CD4-positive, alpha-beta memory T cell (primary cell): ENCODE measurements around the gene NOTCH2. TPM values are rescaled to one million over a fixed set of nuclear protein-coding genes. Genes with fewer than 3 reads are reported as not detected.
A peak's percentile ranks its signal among the peaks of the same experiment; 100 is the strongest.

Experiments
- CTCF ChIA-PET: fragments of 350-600 bp; sonication (Branson Sonifier 250); formaldehyde crosslinking; loops from one replicate; lab custom pipeline; 2021; ENCODE audit warnings: inconsistent platforms; ENCODE audit not compliant: partially characterized antibody; lab: Charles Lee
- POLR2A ChIA-PET: fragments of 350-600 bp; sonication (Branson Sonifier 250); formaldehyde crosslinking; loops from one replicate; lab custom pipeline; 2021; ENCODE audit not compliant: partially characterized antibody; lab: Charles Lee
- DNase-seq, 5 donors: peaks; one replicate each; pipeline versions ENCODE4 v3.0.0 to v3.0.0-alpha.2; 2020 to 2022; ENCODE audit warnings: mixed read lengths in 1 of 5
- H3K27ac ChIP-seq: one replicate; pipeline ENCODE4 v1.7.0; 2013; ENCODE audit warnings: low read depth, low read length
- H3K27me3 ChIP-seq: 2 replicates; pipeline ENCODE4 v1.7.0; 2013; ENCODE audit warnings: mild to moderate bottlenecking, low read length, moderate library complexity; ENCODE audit not compliant: insufficient read depth
- H3K36me3 ChIP-seq: 2 replicates; pipeline ENCODE4 v1.7.0; 2013; ENCODE audit warnings: mild to moderate bottlenecking, low read length, moderate library complexity; ENCODE audit not compliant: insufficient read depth
- H3K4me1 ChIP-seq: 2 replicates; pipeline ENCODE4 v1.7.0; 2013; ENCODE audit warnings: mild to moderate bottlenecking, low read length, moderate library complexity; ENCODE audit not compliant: insufficient read depth
- H3K4me3 ChIP-seq, 2 donors: one replicate each; pipeline ENCODE4 v1.7.0; 2013; ENCODE audit warnings: low read length in 2 of 2, mild to moderate bottlenecking in 1 of 2
- H3K9me3 ChIP-seq, 2 donors: one replicate each; pipeline ENCODE4 v1.7.0; 2013; ENCODE audit warnings: low read length in 2 of 2, control low read depth in 1 of 2; ENCODE audit not compliant: control insufficient read depth in 1 of 2
- H3K27ac Mint-ChIP-seq, 7 donors: one replicate each; pipeline ENCODE4 v1.8.0; 2020 to 2021; ENCODE audit warnings: mixed read lengths in 7 of 7, mild to moderate bottlenecking in 6 of 7, inconsistent platforms in 3 of 7, moderate library complexity in 3 of 7
- H3K27me3 Mint-ChIP-seq, 2 donors: one replicate each; pipeline ENCODE4 v1.8.0; 2020 to 2021; ENCODE audit warnings: mixed read lengths in 2 of 2
- H3K36me3 Mint-ChIP-seq, 2 donors: one replicate each; pipeline ENCODE4 v1.8.0; 2020 to 2021; ENCODE audit warnings: mixed read lengths in 2 of 2, inconsistent platforms in 1 of 2, mild to moderate bottlenecking in 1 of 2
- H3K4me1 Mint-ChIP-seq, 4 donors: one replicate each; pipeline ENCODE4 v1.8.0; 2020 to 2021; ENCODE audit warnings: mixed read lengths in 4 of 4, mild to moderate bottlenecking in 1 of 4
- H3K4me3 Mint-ChIP-seq, 8 donors: one replicate each; pipeline ENCODE4 v1.8.0; 2020 to 2021; ENCODE audit warnings: mixed read lengths in 8 of 8, mild to moderate bottlenecking in 7 of 8, moderate library complexity in 6 of 8, inconsistent platforms in 3 of 8
- H3K9me3 Mint-ChIP-seq, 8 donors: one replicate each; pipeline ENCODE4 v1.8.0; 2020 to 2021; ENCODE audit warnings: mixed read lengths in 8 of 8, mild to moderate bottlenecking in 5 of 8, inconsistent platforms in 3 of 8, moderate library complexity in 1 of 8
- intact Hi-C: fragments of 100-400 bp; cut with micrococcal nuclease; formaldehyde crosslinking; loops from one replicate; pipeline ENCODE4 v1.15.1; 2023
- polyA plus RNA-seq, 2 donors: library from polyadenylated mRNA; unstranded; fragments of 300-500 nt; fragmentation: Illumina TruSeq; gene quantifications; one replicate each; pipeline ENCODE4 v1.2.3, GENCODE V29; 2021
- total RNA-seq, 2 experiments: library from RNA; stranded (reverse); gene quantifications; one replicate each; pipeline ENCODE4 v1.2.3, GENCODE V29; 2021

Gene NOTCH2
- total and polyA plus RNA-seq, 4 experiments from 2014 or later = 11.1 to 61.3 (median 43.3) TPM

- H3K36me3 Mint-ChIP-seq = peaks cover 67 to 71% of the 10 kb centered on the region in 2 donors
- Histone ChIP-seq H3K9me3 (no peaks in the 10 kb centered on the region), H3K36me3 (peaks cover 30% of the 10 kb centered on the region), H3K27me3 (no peaks in the 10 kb centered on the region), H3K4me3 (no peak overlapping the region), H3K27ac (no peak overlapping the region), H3K4me1 (no peaks in the 10 kb centered on the region)
- H3K27ac Mint-ChIP-seq = no peak overlapping the region
- peaks cover 0 to 5% (median under 1%) of the 10 kb centered on the region in 4 donors for H3K4me1 Mint-ChIP-seq
- POLR2A ChIA-PET = no interaction called here
- intact Hi-C loops = no loop called here
- DNase-seq = no peak
- H3K9me3 Mint-ChIP-seq = no peaks in the 10 kb centered on the region
- no peaks in the 10 kb centered on the region for H3K27me3 Mint-ChIP-seq
- CTCF ChIA-PET = interaction anchor here (1.3 to 9.0 kb wide), 2 partner anchors 11 to 14 kb away, joined by 3 to 76 read pairs; no protein-coding TSS in a partner anchor
- H3K4me3 Mint-ChIP-seq = no peak overlapping the region
Observed at GRCh38 chr1:119962296-119962968, 107.0 kb downstream of the NOTCH2 start.

- H3K9me3 Mint-ChIP-seq = no peaks in the 10 kb centered on the region
- Histone ChIP-seq H3K27me3 (no peaks in the 10 kb centered on the region), H3K27ac (no peak overlapping the region), H3K4me1 (no peaks in the 10 kb centered on the region), H3K9me3 (no peaks in the 10 kb centered on the region), H3K4me3 (no peak overlapping the region), H3K36me3 (peaks cover 15% of the 10 kb centered on the region)
- CTCF ChIA-PET = interaction anchor here (1.1 to 2.0 kb wide), 3 partner anchors 8 to 12 kb away, joined by 4 to 10 read pairs (median 4); no protein-coding TSS in a partner anchor
- H3K27me3 Mint-ChIP-seq = no peaks in the 10 kb centered on the region
- H3K4me1 Mint-ChIP-seq = peaks cover 0 to 5% (median 3%) of the 10 kb centered on the region in 4 donors
- peaks cover 55 to 60% of the 10 kb centered on the region in 2 donors for H3K36me3 Mint-ChIP-seq
- H3K4me3 Mint-ChIP-seq = no peak overlapping the region
- POLR2A ChIA-PET = no interaction called here
- intact Hi-C loops = no loop called here
- H3K27ac Mint-ChIP-seq = no peak overlapping the region
- DNase-seq = no peak
Observed at GRCh38 chr1:119960501-119960900, 109.0 kb downstream of the NOTCH2 start.

GRCh38 chr1:119959268-119960220, 109.9 kb downstream of the NOTCH2 start:
- no peak for DNase-seq
- H3K36me3 ChIP-seq = peaks cover 14% of the 10 kb centered on the region
- no peaks in the 10 kb centered on the region for H3K4me1 ChIP-seq
- H3K4me3 ChIP-seq = no peak overlapping the region
- H3K27ac ChIP-seq = no peak overlapping the region
- CTCF ChIA-PET = interaction anchor here (1.1 to 2.0 kb wide), 3 partner anchors 9 to 11 kb away, joined by 4 to 10 read pairs (median 4); no protein-coding TSS in a partner anchor
- intact Hi-C loops = no loop called here
- Mint-ChIP-seq H3K36me3 (peaks cover 52 to 59% of the 10 kb centered on the region in 2 donors), H3K27ac (peak overlapping the region in 1 of 7 donors; percentile 47), H3K4me1 (peaks cover 0 to 5% (median 3%) of the 10 kb centered on the region in 4 donors), H3K4me3 (no peak overlapping the region), H3K9me3 (no peaks in the 10 kb centered on the region), H3K27me3 (no peaks in the 10 kb centered on the region)
- POLR2A ChIA-PET = no interaction called here
- no peaks in the 10 kb centered on the region for H3K27me3 ChIP-seq
- H3K9me3 ChIP-seq = no peaks in the 10 kb centered on the region

- H3K4me1 Mint-ChIP-seq = peaks cover 0 to 5% (median 3%) of the 10 kb centered on the region in 4 donors
- intact Hi-C loops = no loop called here
- H3K36me3 Mint-ChIP-seq = peaks cover 47 to 64% of the 10 kb centered on the region in 2 donors
- H3K27ac Mint-ChIP-seq = peak overlapping the region in 1 of 7 donors; percentile 38
- no peak overlapping the region for H3K4me3 Mint-ChIP-seq
- H3K27ac ChIP-seq = no peak overlapping the region
- H3K4me3 ChIP-seq = no peak overlapping the region
- H3K4me1 ChIP-seq = no peaks in the 10 kb centered on the region
- H3K36me3 ChIP-seq = peaks cover 15% of the 10 kb centered on the region
- H3K9me3 ChIP-seq = no peaks in the 10 kb centered on the region
- H3K27me3 Mint-ChIP-seq = no peaks in the 10 kb centered on the region
- no peaks in the 10 kb centered on the region for H3K9me3 Mint-ChIP-seq
- POLR2A ChIA-PET = no interaction called here
- no peaks in the 10 kb centered on the region for H3K27me3 ChIP-seq
- CTCF ChIA-PET = no interaction called here
- DNase-seq = no peak
Observed at GRCh38 chr1:119958223-119958622, 111.2 kb downstream of the NOTCH2 start.

- Histone ChIP-seq H3K4me3 (no peak overlapping the region), H3K4me1 (no peaks in the 10 kb centered on the region), H3K36me3 (peaks cover 15% of the 10 kb centered on the region), H3K27me3 (no peaks in the 10 kb centered on the region), H3K9me3 (no peaks in the 10 kb centered on the region), H3K27ac (no peak overlapping the region)
- Mint-ChIP-seq H3K36me3 (peaks cover 39 to 68% of the 10 kb centered on the region in 2 donors), H3K27me3 (no peaks in the 10 kb centered on the region), H3K4me1 (peaks cover 0 to 5% (median 2%) of the 10 kb centered on the region in 4 donors), H3K27ac (no peak overlapping the region), H3K9me3 (no peaks in the 10 kb centered on the region), H3K4me3 (no peak overlapping the region)
- no peak for DNase-seq
- intact Hi-C loops = no loop called here
- CTCF ChIA-PET = no interaction called here
- POLR2A ChIA-PET = no interaction called here
Observed at GRCh38 chr1:119956306-119956705, 113.2 kb downstream of the NOTCH2 start.

- intact Hi-C loops = no loop called here
- no peak overlapping the region for H3K27ac ChIP-seq
- H3K9me3 ChIP-seq = no peaks in the 10 kb centered on the region
- no peak for DNase-seq
- peak overlapping the region in 1 of 8 donors; percentile 41 for H3K4me3 Mint-ChIP-seq
- H3K4me3 ChIP-seq = no peak overlapping the region
- no peaks in the 10 kb centered on the region for H3K4me1 ChIP-seq
- peaks cover 0 to 5% (median 2%) of the 10 kb centered on the region in 4 donors for H3K4me1 Mint-ChIP-seq
- H3K27me3 Mint-ChIP-seq = no peaks in the 10 kb centered on the region
- H3K36me3 ChIP-seq = peaks cover 24% of the 10 kb centered on the region
- H3K27ac Mint-ChIP-seq = peak overlapping the region in 3 of 7 donors; percentile 14 to 29 (median 14)
- no peaks in the 10 kb centered on the region for H3K27me3 ChIP-seq
- CTCF ChIA-PET = no interaction called here
- POLR2A ChIA-PET = no interaction called here
- H3K36me3 Mint-ChIP-seq = peaks cover 38 to 78% of the 10 kb centered on the region in 2 donors
- no peaks in the 10 kb centered on the region for H3K9me3 Mint-ChIP-seq
Observed at GRCh38 chr1:119954476-119955422, 114.7 kb downstream of the NOTCH2 start.
